IMR-90 (cell line): Measurements from ENCODE around the gene HEYL. TPM values are rescaled to one million over a fixed set of nuclear protein-coding genes. Genes with fewer than 3 reads are reported as not detected.
A peak's percentile ranks its signal among the peaks of the same experiment; 100 is the strongest.

Experiments used
- ATAC-seq: fragments of 200-7000 bp; cut with Tn5 transposase; 2 replicates; pipeline ENCODE4 v1.9.1; 2020; ENCODE audit warnings: low read depth, mild to moderate bottlenecking, moderate library complexity
- BruUV-seq: library from RNA; stranded (reverse); fragments of 400-500 nt; replicated peaks from 2 replicates; lab custom pipeline; 2021; lab: Mats Ljungman, UMichigan
- CTCF ChIA-PET: fragments of 300-600 bp; formaldehyde crosslinking; extraction: SDS; loops from one replicate; lab custom pipeline; 2021; ENCODE audit warnings: antibody characterized with exemption; lab: Yijun Ruan, JAX
- POLR2A ChIA-PET: fragments of 300-600 bp; sonication (Branson Sonifier 250); formaldehyde crosslinking; loops from one replicate; lab custom pipeline; 2022; ENCODE audit warnings: antibody characterized with exemption; ENCODE audit not compliant: unreplicated experiment; lab: Charles Lee
- DNase-seq: peaks from one replicate; pipeline ENCODE4 v3.0.0; 2013
- H2AFZ ChIP-seq: replicated peaks from 2 replicates; pipeline ENCODE3; 2013; ENCODE audit warnings: low read length, mild to moderate bottlenecking; ENCODE audit not compliant: poor library complexity
- H2AK5ac ChIP-seq: 2 replicates; pipeline ENCODE4 v1.6.1; 2013; ENCODE audit warnings: low read depth, low read length, inconsistent platforms
- H2AK9ac ChIP-seq: replicated peaks from 2 replicates; pipeline ENCODE3; 2013; ENCODE audit warnings: mild to moderate bottlenecking, low read depth, low read length, moderate library complexity; ENCODE audit not compliant: poor library complexity
- H2BK120ac ChIP-seq: 2 replicates; pipeline ENCODE4 v1.6.1; 2013; ENCODE audit warnings: low read depth, low read length, inconsistent platforms
- H2BK15ac ChIP-seq: 3 replicates; pipeline ENCODE4 v1.6.1; 2013; ENCODE audit warnings: low read depth, low read length, inconsistent platforms
- H2BK20ac ChIP-seq: 2 replicates; pipeline ENCODE4 v1.6.1; 2013; ENCODE audit warnings: low read depth, mild to moderate bottlenecking, inconsistent platforms, low read length, moderate library complexity
- H2BK5ac ChIP-seq: 2 replicates; pipeline ENCODE4 v1.6.1; 2013; ENCODE audit warnings: mild to moderate bottlenecking, low read depth, low read length, inconsistent platforms; ENCODE audit not compliant: poor library complexity, severe bottlenecking
- H3K14ac ChIP-seq: replicated peaks from 2 replicates; pipeline ENCODE4 v1.6.1; 2013; ENCODE audit warnings: low read depth, low read length, inconsistent platforms
- H3K18ac ChIP-seq: 2 replicates; pipeline ENCODE4 v1.6.1; 2013; ENCODE audit warnings: low read depth, low read length, control low read depth
- H3K23ac ChIP-seq: 2 replicates; pipeline ENCODE4 v1.6.1; 2013; ENCODE audit warnings: low read depth, low read length, inconsistent platforms
- H3K27ac ChIP-seq: 2 replicates; pipeline ENCODE4 v1.5.1; 2013; ENCODE audit warnings: mild to moderate bottlenecking, control low read depth, low read length; ENCODE audit not compliant: insufficient read depth
- H3K27me3 ChIP-seq: 2 replicates; pipeline ENCODE4 v1.6.1; 2013; ENCODE audit warnings: low read length; ENCODE audit not compliant: control insufficient read depth, insufficient read depth
- H3K36me3 ChIP-seq: 2 replicates; pipeline ENCODE4 v1.6.1; 2013; ENCODE audit warnings: low read length, mixed read lengths; ENCODE audit not compliant: control insufficient read depth, insufficient read depth
- H3K4ac ChIP-seq: 2 replicates; pipeline ENCODE4 v1.6.1; 2013; ENCODE audit warnings: low read depth, low read length, inconsistent platforms
- H3K4me1 ChIP-seq: 2 replicates; pipeline ENCODE4 v1.6.1; 2013; ENCODE audit warnings: low read length, mixed read lengths; ENCODE audit not compliant: control insufficient read depth, insufficient read depth
- H3K4me2 ChIP-seq: 2 replicates; pipeline ENCODE4 v1.6.1; 2013; ENCODE audit warnings: low read depth, mild to moderate bottlenecking, control low read depth, low read length, moderate library complexity
- H3K4me3 ChIP-seq: 2 replicates; pipeline ENCODE4 v1.5.1; 2013; ENCODE audit warnings: low read depth, mild to moderate bottlenecking, control low read depth, low read length, moderate library complexity; ENCODE audit not compliant: insufficient read depth
- H3K56ac ChIP-seq: 2 replicates; pipeline ENCODE4 v1.6.1; 2013; ENCODE audit warnings: low read length, inconsistent platforms; ENCODE audit not compliant: insufficient read depth; ENCODE audit errors: extremely low read depth
- H3K79me1 ChIP-seq, 2 experiments: 2 replicates each; pipeline ENCODE4 v1.6.1; 2013; ENCODE audit warnings: low read length in 2 of 2, inconsistent platforms in 1 of 2, low read depth in 1 of 2
- H3K9ac ChIP-seq: 2 replicates; pipeline ENCODE4 v1.6.1; 2013; ENCODE audit warnings: low read depth, low read length, control low read depth
- H3K9me1 ChIP-seq: 2 replicates; pipeline ENCODE4 v1.6.1; 2013; ENCODE audit warnings: low read length, inconsistent platforms; ENCODE audit not compliant: insufficient read depth
- H3K9me3 ChIP-seq: 2 replicates; pipeline ENCODE4 v1.6.1; 2013; ENCODE audit warnings: low read length; ENCODE audit not compliant: control insufficient read depth, insufficient read depth
- H4K20me1 ChIP-seq: 2 replicates; pipeline ENCODE4 v1.6.1; 2013; ENCODE audit warnings: low read length, inconsistent platforms; ENCODE audit not compliant: insufficient read depth
- H4K5ac ChIP-seq: 2 replicates; pipeline ENCODE4 v1.6.1; 2013; ENCODE audit warnings: mild to moderate bottlenecking, low read depth, low read length, control low read depth
- H4K8ac ChIP-seq, 2 experiments: 2 replicates each; pipeline ENCODE4 v1.6.1; 2013; ENCODE audit warnings: low read depth in 2 of 2, low read length in 2 of 2, control low read depth in 1 of 2, inconsistent platforms in 1 of 2
- H4K91ac ChIP-seq: 2 replicates; pipeline ENCODE4 v1.6.1; 2013; ENCODE audit warnings: low read depth, low read length, inconsistent platforms; ENCODE audit not compliant: insufficient read depth
- BHLHE40 ChIP-seq: fragments of 150-350 bp; IDR thresholded peaks from 2 replicates; pipeline ENCODE4 v1.6.1; 2016; ENCODE audit warnings: mild to moderate bottlenecking, low read depth, low read length
- MAFK ChIP-seq: IDR thresholded peaks from 2 replicates; pipeline ENCODE4 v1.6.1; 2012; ENCODE audit warnings: low read depth, low read length, improper control_type of control experiment
- MXI1 ChIP-seq: IDR thresholded peaks from 2 replicates; pipeline ENCODE4 v1.6.1; 2012; ENCODE audit warnings: low read depth, mild to moderate bottlenecking, low read length, moderate library complexity, borderline replicate concordance
- USF2 ChIP-seq: fragments of 150-350 bp; IDR thresholded peaks from 2 replicates; pipeline ENCODE4 v1.6.1; 2017; ENCODE audit warnings: mild to moderate bottlenecking, antibody characterized with exemption, low read length, low read depth
- WGBS, 2 experiments: methylation state at CpG; one replicate each; pipeline versions ENCODE4 v1.1.5 to v1.1.7; 2013; ENCODE audit warnings: missing lambda C conversion rate in 2 of 2; ENCODE audit not compliant: insufficient read length in 1 of 2; ENCODE audit errors: extremely low coverage in 2 of 2; 5-methylcytosine and 5-hydroxymethylcytosine counted together
- dilution Hi-C: fragments of 300-500 bp; cut with HindIII; formaldehyde crosslinking; loops from one replicate; pipeline ENCODE4 v1.14.3; 2018; ENCODE audit warnings: low sequenced_read_pairs; ENCODE audit not compliant: unreplicated experiment
- in situ Hi-C: fragments of 300-500 bp; cut with MboI; formaldehyde crosslinking; loops from 3 replicates; pipeline ENCODE4 v1.14.3; 2019; ENCODE audit warnings: low sequenced_read_pairs, inconsistent platforms, mixed read lengths
- intact Hi-C: fragments of 100-400 bp; cut with micrococcal nuclease; formaldehyde crosslinking; loops from 2 replicates; pipeline ENCODE4 v1.10.0; 2022
- polyA plus RNA-seq, 3 experiments: library from polyadenylated mRNA; depleted of rRNA; stranded (reverse); fragments of >200 nt; gene quantifications; 2 replicates each; pipeline ENCODE4 v1.2.3, GENCODE V29; 2012; ENCODE audit warnings: low replicate concordance in 1 of 3
- total RNA-seq: library from RNA; depleted of rRNA; stranded (reverse); fragments of >200 nt; gene quantifications from 2 replicates; pipeline ENCODE4 v1.2.3, GENCODE V29; 2012; rRNA removed

HEYL gene
- total and polyA plus RNA-seq, 2 of the 4 experiments (the other 2 are of a cell fraction), result 0.02 TPM; not detected in 1

- peak; percentile 30 for ATAC-seq
Measured at GRCh38 chr1:39574646-39575045, 64.8 kb downstream of the HEYL start.

More at GRCh38 chr1:39574646-39575045, 64.8 kb downstream of the HEYL start:
- Histone ChIP-seq H3K27ac (no peak overlapping the region), H2AK5ac (peak overlapping the region; percentile 49; the same call in 1 of the 2 replicates), H4K91ac (no peak overlapping the region), H4K20me1 (peaks cover 62% of the 10 kb centered on the region), H3K9me1 (peaks cover 9% of the 10 kb centered on the region), H4K8ac (no peak overlapping the region), H2BK120ac (no peak overlapping the region), H2AK9ac (peak overlapping the region; percentile 4), H3K4me1 (peaks cover 13% of the 10 kb centered on the region), H2AFZ (no peak overlapping the region), H3K14ac (peak overlapping the region; percentile 70; the same call in 1 of the 2 replicates), H3K4me3 (peak overlapping the region; percentile 80), H2BK20ac (no peak overlapping the region), H3K27me3 (no peaks in the 10 kb centered on the region), H3K9me3 (no peaks in the 10 kb centered on the region), H3K56ac (0 out of 2 replicates have a peak overlapping the region, but pooled peaks have one; percentile 19), H3K4me2 (peak overlapping the region; percentile 99), H3K36me3 (peaks cover 40% of the 10 kb centered on the region), H3K18ac (no peak overlapping the region), H2BK5ac (no peak overlapping the region), H3K4ac (no peak overlapping the region), H2BK15ac (no peak overlapping the region), H3K9ac (peak overlapping the region; percentile 67), H3K23ac (peak overlapping the region; percentile 85), H4K5ac (no peak overlapping the region), H3K79me1 (peaks cover 23 to 53% of the 10 kb centered on the region in 2 experiments)
- in situ Hi-C loops, result no loop called here
- 42% methylated on average over 2 of the region's 5 CpGs; no CpG with 5 or more reads in 1 of the 2 experiments for WGBS, 2 experiments
- TF ChIP-seq MAFK (no peak), BHLHE40 (peak; percentile 79), MXI1 (peak; percentile 91; the same call in 1 of the 2 replicates), USF2 (peak; percentile 79)
- CTCF ChIA-PET, result interaction anchor here (1.2 to 1.3 kb wide), 2 partner anchors 79 to 84 kb away, joined by 4 to 5 read pairs; no protein-coding TSS in a partner anchor
- intact Hi-C loops, result no loop called here
- POLR2A ChIA-PET, result interaction anchor here (0.5 kb wide), 1 partner anchor 44 kb away, joined by 8 read pairs; no protein-coding TSS in a partner anchor
- BruUV-seq, result no TSS peak
- dilution Hi-C loops, result no loop called here
- peak; percentile 35 for DNase-seq

Other genes starting within 250 kb of the HEYL start
- gene BMP8A, start 148.0 kb downstream of the HEYL start, total RNA-seq, result not detected in 2 replicates
- not detected in 2 replicates for gene BMP8A, start 148.0 kb downstream of the HEYL start, polyA plus RNA-seq (2012; rRNA removed)
- gene PABPC4, start 62.9 kb downstream of the HEYL start, total RNA-seq, result 74.9 and 78.6 TPM in 2 replicates
- 90.3 and 108 TPM in 2 replicates for gene PABPC4, start 62.9 kb downstream of the HEYL start, polyA plus RNA-seq (2012; rRNA removed)
- not detected in 2 replicates for gene NT5C1A, start 32.5 kb upstream of the HEYL start, total RNA-seq
- gene NT5C1A, start 32.5 kb upstream of the HEYL start, polyA plus RNA-seq (2012; rRNA removed), result not detected in 2 replicates
- gene HPCAL4, start 51.8 kb upstream of the HEYL start, total RNA-seq, result not detected in 2 replicates
- gene HPCAL4, start 51.8 kb upstream of the HEYL start, polyA plus RNA-seq (2012; rRNA removed), result 0.02 TPM in 1 of 2 replicates, not detected in the other
- gene PPIE, start 99.2 kb upstream of the HEYL start, total RNA-seq, result 40.8 and 40.9 TPM in 2 replicates
- 61.6 and 68.1 TPM in 2 replicates for gene PPIE, start 99.2 kb upstream of the HEYL start, polyA plus RNA-seq (2012; rRNA removed)
- gene OXCT2, start 131.7 kb upstream of the HEYL start, total RNA-seq, result 0.18 and 0.28 TPM in 2 replicates
- 0.22 and 0.30 TPM in 2 replicates for gene OXCT2, start 131.7 kb upstream of the HEYL start, polyA plus RNA-seq (2012; rRNA removed)
- gene BMP8B, start 149.2 kb upstream of the HEYL start, total RNA-seq, result not detected in 2 replicates
- gene BMP8B, start 149.2 kb upstream of the HEYL start, polyA plus RNA-seq (2012; rRNA removed), result 0.03 TPM in 1 of 2 replicates, not detected in the other
- gene TRIT1, start 243.9 kb upstream of the HEYL start, total RNA-seq, result 27.8 and 29.2 TPM in 2 replicates
- 10.8 and 13.5 TPM in 2 replicates for gene TRIT1, start 243.9 kb upstream of the HEYL start, polyA plus RNA-seq (2012; rRNA removed)